Hepatic stellate cell (primary cell): ENCODE measurements around the gene DCC.

Experiments
- DNase-seq: peaks from one replicate; pipeline ENCODE4 v3.0.0; 2011; ENCODE audit warnings: low spot score

The DCC gene, protein sequence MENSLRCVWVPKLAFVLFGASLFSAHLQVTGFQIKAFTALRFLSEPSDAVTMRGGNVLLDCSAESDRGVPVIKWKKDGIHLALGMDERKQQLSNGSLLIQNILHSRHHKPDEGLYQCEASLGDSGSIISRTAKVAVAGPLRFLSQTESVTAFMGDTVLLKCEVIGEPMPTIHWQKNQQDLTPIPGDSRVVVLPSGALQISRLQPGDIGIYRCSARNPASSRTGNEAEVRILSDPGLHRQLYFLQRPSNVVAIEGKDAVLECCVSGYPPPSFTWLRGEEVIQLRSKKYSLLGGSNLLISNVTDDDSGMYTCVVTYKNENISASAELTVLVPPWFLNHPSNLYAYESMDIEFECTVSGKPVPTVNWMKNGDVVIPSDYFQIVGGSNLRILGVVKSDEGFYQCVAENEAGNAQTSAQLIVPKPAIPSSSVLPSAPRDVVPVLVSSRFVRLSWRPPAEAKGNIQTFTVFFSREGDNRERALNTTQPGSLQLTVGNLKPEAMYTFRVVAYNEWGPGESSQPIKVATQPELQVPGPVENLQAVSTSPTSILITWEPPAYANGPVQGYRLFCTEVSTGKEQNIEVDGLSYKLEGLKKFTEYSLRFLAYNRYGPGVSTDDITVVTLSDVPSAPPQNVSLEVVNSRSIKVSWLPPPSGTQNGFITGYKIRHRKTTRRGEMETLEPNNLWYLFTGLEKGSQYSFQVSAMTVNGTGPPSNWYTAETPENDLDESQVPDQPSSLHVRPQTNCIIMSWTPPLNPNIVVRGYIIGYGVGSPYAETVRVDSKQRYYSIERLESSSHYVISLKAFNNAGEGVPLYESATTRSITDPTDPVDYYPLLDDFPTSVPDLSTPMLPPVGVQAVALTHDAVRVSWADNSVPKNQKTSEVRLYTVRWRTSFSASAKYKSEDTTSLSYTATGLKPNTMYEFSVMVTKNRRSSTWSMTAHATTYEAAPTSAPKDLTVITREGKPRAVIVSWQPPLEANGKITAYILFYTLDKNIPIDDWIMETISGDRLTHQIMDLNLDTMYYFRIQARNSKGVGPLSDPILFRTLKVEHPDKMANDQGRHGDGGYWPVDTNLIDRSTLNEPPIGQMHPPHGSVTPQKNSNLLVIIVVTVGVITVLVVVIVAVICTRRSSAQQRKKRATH (N-terminal part only)

DNA sequence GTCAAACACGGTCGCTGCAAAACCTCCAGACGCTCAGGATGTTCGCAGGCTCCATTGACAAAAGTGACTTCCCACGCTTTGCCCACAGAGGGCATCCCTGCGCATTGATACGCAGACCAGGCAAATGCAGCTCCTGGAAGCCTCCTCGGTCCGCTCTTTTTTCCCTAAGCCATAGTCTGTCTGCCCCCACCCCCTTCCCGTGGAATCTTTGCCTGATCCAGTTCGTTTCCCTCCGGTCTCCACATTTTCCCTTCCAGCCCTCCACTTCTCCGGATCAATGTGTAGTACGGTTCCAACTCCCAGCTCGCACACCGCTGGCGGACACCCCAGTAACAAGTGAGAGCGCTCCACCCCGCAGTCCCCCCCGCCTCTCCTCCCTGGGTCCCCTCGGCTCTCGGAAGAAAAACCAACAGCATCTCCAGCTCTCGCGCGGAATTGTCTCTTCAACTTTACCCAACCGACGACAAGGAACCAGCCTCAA lies at the start of gene DCC:
Gene DCC, plus strand, starts transcription at position 307 of the 481 bp plus-strand sequence. CDS start 591 bp downstream, outside the sequence.
- peak; percentile 45 for DNase-seq

DNA sequence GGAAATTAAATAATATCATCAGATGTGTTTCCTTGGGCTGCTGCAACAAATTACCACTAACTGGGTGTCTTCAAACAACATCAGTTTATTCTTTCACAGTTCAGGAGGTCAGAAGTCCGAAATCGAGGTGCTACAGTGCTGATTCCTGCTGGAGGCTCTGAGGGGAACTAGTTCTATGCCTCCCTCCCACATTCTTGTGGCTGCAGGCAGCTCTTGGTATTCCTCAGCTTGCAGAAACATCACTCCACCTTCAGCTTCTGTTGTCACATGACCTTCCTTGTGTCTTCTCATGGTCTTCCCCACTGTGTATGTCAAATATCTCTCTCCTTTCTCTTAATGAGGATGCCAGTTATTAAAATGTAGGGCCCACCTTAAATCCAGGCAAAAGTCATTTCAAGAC lies 29.3 kb upstream of the DCC start:
- DNase-seq, result no peak

DNA sequence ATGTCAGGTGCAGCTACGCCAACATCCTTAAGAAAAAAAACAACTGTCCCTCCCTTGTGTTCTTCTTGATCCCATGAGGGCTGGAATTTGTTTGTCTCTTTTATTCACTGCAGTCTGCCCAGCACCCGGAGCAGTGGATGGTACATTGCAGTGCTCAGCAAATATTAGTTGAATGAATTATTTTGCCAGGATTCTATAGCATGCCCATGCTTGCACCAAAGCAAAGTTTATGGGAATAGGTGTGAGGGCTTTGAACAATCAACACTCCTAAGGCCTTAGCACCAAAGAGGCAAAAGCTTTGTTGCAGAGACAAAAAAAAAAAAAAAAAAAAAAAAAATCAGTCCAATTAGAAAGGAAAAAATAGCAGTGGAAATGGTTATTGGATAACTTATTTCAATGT lies 28.7 kb upstream of the DCC start:
- no peak for DNase-seq

DNA sequence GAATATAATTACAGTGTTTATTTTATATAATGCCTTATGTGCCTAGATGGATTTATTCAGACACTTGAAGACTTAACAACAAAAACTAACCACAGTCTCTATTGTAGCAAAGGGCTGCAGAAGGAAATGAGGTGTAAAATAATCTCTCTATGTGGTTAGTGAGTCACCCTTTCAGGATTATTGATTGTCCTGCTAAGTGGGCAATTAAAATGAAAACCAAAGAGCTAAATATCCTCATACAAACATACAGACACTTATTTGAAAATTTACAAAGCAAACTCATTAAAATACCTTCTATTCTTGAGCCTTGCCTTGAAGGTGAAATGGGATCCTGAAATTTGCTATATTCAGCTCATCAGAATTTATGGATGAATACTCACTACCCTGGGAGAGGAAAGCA lies 27.7 kb upstream of the DCC start:
- no peak for DNase-seq

DNA sequence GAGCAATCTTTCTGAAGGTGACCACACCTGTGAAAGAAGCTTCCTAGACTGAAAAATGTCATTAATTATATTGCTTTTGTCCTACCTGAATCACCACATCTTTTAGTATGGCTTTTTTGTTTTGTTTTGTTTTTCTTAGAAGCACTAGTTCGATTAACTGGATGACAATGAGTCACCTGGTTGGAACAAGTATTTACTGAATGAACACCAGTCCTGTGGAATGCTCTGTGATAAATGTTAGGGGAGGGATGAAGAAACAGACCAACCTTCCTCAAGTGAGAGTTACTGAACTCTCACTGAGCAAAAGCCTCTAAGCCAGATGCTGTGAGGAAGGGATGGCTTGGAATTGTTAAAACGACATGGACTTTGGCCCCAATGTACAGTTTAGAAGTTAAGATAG lies 26.8 kb upstream of the DCC start:
- DNase-seq, result no peak

DNA sequence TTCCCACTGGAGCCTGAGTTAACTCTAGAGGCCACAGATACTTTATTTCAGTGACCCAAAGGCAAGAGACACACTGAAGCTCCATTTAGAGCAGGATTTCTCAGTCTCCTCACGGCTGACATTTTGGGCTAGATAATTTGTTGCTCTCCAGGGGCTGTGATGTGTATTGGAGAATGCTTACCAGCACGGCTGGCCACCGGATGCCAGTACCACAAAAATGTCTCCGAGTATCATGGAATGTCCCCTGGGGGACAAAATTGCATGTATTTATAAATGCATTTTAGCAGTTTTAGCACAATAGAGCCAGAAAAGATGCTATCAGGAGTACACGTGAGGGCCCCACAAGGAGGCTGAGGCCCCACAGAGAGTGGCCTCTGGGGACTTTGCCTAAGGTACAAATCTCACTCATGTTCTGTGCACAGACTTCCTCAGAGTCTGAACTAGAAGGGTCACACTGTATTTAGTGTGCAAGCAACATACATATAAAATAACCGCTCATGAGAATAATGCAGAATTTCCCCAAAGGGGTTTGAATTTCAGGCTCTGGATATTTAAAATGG lies 20.5 kb upstream of the DCC start:
- DNase-seq, result no peak

DNA sequence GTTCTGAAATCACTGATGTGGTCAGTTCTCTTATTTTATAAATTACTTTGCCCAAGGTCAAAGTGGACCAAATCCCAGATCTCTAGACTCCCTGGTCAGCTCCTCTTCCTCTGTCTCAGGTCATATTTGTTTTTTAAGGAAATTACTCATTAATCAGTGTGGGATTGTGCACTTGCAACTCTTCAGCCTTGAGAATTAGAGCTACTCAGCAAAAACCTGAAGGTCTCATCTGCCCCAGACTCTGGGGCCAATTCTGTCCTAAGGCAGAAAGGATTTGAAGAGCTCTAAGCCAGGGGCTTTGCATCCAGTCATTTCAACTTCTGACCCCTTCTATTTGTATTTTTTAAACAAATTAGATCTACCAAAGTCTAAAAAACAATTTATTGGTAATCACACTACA lies 17.7 kb upstream of the DCC start:
- no peak for DNase-seq

DNA sequence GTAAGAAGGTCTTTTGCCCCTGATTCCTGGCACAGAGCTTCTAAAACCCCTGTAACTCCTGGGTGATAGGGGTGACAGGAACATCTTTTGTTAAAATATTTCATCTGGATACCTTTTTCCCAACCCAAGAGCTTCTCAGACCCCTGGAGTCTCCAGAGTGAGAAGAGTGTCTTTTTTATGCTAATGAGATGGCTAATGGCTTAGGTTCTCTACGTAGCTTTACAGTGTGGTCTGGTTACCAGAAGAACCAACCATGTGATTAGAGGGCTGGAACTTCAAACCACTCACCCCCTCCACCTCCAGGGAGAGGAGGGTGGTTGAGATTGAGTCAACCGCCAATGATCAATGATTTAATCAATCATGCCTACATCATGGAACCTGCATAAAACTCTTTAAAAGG lies 16.2 kb upstream of the DCC start:
- DNase-seq, result no peak

DNA sequence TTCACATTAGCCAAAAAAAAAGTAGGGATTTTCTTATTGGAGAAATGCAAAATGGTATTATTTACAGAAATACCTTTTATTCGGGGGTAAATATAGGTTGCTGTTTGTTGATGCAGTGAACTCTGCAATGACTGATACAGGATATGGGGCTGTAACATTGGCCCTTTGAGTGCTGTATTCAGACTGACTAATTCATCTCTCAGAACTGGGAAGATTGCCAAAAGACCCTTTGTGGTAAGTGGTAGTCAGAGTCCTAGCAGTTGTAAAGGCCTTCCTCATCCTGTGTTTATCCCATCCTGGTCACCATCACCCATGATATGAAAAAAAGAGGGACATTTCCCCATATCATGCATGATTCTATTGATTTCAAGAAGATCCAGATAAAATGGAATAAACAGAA lies 14.0 kb upstream of the DCC start:
- DNase-seq, result no peak

DNA sequence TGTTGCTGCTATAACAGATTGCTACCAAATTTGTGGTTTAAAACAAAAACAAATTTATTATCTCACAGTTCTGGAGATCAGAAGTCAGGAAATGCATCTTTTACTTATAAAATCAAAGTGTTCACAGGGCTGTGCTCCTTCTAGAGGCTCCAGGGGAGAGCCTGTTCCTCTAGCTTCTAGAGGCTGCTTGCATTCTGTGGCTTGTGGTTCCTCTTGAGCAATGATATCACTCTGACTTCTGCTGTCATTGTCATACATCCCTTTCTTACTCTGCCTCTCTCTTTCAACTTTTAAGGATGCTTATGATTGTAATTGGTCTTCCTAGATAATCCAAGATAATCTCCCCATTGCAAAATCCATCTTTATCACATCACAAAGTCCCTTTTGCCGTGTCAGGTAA lies 6.1 kb upstream of the DCC start:
- DNase-seq, result no peak

DNA sequence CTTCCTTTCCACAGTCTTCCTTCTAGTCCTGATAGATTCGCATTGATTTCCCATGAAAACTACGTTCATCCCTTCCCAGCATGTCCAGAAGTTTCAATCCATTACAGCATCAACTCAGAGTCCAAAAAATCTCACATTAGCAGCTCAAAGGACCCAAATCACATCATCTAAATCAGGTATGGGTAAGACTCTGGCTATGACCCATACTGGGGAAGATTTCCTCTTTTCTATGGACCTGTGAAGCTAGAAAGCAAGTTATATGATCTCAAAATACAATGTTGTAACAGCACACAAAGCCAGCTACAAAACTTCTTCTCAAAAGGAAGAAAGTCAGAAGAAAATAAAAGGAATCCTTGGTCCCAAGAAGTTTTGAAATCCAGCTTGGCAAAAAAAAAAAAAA lies 5.7 kb upstream of the DCC start:
- DNase-seq, result no peak

DNA sequence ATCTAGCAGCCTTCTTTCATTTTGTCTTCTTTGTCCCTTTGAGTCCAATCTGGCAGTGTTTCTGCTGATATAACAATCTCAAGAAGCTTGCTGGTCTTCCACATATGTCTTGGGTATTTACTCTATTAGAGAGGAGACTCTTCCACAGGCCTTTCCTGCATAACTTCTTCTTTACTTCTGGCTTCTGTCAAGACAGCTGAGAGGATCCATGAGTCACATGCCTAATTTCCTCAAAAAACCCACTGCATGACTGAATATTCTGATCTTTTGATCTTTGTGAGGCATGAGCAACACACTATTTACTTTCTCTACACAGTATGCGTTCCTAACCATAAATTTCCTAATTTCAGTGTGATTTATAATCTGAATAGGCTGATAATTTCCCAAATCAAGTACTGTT lies 5.1 kb upstream of the DCC start:
- DNase-seq, result no peak

DNA sequence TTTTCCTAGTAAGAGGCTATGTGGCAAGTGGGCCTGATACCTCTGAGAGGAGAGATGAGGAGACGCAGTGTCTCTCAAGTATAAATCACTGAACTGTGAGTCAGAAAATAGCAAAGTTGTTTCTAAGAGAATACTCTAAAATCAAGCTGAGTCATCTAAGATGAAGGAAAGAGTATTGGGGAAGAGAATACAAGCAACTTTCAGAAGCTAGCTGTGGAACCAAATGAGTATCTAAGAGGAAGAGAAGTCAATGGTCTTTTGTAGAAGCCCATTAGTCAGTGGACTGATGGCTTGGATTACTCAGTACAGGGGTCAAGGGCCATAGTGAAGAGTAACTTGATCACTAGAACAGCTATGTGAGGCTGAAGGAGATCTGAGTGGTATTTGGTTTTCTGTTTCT lies 2.7 kb upstream of the DCC start:
- no peak for DNase-seq

DNA sequence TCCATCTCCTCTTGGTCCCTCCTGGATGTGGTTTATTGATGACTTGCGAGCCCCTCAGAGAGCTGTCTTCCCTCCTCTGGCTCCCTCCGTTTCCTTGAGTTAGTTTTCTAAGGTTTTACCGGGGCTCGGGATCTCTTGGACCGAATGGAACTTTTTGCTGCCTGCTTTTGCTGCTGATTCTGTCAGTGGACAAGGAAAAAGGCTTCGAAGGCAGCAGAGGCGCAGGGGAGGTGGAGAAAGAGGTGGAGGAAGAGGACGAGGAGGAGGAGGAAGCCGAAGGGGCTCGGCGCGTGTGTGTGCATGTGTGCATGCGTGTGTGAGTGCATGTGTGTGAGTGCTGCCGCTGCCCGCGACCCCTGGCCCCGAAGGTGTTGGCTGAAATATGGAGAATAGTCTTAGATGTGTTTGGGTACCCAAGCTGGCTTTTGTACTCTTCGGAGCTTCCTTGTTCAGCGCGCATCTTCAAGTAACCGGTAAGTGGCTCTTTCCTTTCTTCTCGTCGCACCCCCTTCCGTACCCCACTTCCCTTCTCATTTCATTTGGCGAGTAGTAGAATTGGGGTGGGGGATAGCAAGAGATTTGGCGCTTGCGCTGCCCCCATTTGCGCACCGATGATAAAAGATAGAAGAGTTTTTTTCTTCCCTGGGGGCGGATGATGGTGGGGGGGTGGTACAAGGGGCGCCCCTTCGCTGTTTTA lies 557 bp downstream of the DCC start:
- no peak for DNase-seq

DNA sequence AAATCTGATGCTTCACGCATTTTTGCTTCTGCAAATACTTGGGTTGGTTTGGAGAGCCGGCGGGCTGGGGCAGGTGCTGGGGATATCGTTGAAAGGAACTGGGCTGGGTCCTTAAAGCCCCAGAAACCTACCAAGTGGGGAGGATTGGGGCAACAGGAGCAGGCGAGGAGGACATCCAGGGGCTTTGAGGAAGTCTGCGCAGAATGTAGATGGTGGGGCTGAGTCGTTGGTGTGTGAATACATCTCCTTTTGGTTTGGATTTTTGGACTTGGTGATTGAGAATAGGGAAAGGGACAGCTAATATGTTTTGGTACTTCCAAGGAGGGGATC lies 1.1 kb downstream of the DCC start:
- DNase-seq, result no peak

DNA sequence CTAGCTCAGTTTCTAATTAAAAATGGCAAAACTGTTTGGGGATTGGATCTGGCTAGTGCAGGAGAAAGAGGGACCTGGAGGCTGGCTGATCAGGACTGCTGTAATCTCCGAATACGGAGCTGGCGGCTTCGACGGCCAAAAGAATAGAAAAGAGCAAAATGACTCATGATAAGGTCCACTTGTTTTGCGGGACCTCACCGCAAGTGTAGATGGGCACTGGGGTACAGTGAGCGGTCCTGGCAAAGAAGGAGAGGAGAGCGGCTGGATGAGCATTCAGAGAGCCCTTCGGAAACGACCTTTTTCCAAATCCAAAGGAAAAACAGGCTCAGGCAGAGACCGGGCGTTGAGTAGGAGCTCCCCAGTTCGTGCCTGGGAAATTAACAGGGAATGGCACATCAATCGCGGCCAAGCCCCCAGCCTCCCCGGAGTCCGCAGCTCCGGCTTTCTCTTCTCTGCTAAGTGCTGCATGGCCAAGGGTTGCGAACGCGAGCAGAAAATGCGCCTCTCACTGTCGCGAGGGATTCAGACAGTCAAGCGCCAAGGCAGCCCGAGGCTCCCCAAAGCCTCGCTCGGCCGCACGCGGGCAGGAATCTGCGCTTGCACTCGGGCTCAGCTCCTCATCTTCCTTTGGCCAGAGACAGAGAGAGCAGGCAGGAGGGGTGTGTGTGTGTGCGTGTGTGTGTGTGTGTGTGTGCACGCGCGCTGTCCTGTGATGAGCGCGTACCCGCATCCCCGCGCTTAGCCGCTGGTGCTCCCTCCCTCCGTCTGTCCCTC lies 1.8 kb downstream of the DCC start:
- no peak for DNase-seq

DNA sequence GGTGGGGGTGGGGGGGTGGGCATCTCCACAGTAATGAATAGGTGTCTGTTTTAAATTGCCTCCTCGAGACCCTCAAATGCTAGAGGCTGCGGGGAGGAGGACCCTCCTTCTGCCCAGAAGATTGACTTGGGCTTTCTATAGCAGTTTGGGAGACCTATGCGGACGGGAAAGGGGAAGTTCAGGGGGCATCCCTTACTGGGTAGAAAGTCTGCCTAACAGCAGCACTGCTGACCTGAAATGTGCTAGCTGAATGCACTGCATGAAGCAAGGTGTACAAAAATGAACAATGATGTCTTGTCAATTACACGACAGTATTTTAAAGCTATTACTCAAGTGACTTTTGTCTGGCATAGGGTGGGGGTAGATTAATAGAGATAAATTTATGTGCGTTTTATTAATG lies 2.5 kb downstream of the DCC start:
- DNase-seq, result no peak

DNA sequence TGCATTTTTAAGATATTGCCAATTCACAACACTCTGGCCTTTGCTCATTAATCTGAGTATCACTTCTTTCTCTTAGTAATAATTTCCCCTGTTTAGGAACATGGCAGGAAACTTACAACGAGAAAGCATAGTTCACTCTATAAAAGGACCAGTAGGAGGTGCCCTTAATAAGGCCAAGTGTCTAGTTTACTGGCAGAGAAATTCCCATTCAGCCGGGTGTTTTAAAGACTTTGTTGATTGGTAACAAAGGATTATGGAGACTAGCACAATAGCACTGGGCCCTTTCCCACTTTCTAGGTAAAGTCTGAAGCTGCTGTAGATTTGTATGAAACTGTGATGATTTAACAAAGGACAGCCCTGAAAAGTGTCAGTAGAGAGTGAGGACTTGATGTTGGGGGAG lies 3.1 kb downstream of the DCC start:
- no peak for DNase-seq

DNA sequence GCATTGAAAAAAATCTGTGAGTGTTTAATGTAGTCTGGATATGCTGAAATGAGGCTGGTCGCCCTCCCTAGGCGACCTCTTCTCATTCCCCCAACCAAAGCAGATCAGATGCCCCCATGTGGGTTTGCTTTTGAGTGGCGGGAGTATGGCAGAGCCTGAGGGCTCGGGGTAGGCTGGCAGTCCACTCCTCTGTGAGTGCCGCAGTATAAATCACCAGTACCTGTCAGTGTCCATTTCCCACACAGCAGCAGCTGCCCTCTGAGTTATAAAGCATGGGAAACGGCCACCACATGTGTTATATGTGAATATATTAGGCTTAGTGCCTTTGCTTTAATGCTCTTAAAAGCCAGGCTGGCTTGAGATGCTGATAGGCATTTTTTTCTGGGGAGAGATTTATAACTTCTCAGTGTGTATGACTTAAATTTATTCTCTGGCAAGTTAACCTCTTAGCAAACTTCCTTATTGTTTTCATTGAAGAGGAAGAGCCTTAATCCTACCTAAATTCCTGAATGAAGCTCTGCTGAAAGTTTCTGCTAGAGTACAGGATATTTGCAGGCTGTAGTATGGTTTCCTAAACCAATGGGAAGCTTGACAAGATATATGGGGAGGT lies 3.8 kb downstream of the DCC start:
- no peak for DNase-seq

DNA sequence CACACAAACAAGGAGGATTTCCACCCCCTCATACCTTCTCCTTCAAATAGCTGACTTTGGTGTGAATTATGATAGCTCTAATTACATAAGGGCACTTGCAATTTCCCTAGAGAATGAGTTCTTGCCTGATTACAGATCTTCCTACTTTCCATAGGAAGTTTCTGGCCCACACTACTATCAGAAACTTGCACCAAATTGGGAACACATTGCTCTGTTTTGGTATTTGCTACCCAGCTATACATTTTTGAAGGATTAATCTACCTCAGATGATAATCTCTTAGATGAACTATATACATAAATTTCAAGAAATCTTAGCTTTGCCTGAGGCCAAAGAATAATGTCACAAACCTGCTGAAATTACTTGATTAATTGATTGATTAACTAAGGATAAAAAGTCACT lies 4.9 kb downstream of the DCC start:
- DNase-seq, result no peak

DNA sequence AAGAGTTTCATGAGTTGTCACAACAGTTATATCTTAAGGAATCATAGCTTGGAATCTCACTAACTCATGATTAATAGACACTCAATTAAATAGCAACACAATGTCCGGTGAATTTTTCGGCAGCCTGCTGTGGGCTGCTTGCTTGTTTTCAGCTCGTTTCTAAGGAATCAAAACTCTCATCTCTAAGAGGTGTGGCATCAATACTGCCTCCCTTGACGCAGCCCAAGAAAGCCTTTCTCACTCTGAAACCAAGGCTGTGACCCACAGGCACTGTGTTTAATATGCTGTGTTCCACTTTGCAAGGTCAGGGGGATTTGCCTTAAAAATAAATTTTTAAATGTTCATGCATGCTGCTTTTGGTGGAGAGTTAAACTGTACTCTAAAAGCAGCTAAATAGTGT lies 5.4 kb downstream of the DCC start:
- no peak for DNase-seq
